ENCODE measurements around the gene CEP128. TPM values are rescaled to one million over a fixed set of nuclear protein-coding genes. Genes with fewer than 3 reads are reported as not detected.

The CEP128 gene
- total RNA-seq, 1 donor from 2014 or later, result 26.9 TPM

DNA sequence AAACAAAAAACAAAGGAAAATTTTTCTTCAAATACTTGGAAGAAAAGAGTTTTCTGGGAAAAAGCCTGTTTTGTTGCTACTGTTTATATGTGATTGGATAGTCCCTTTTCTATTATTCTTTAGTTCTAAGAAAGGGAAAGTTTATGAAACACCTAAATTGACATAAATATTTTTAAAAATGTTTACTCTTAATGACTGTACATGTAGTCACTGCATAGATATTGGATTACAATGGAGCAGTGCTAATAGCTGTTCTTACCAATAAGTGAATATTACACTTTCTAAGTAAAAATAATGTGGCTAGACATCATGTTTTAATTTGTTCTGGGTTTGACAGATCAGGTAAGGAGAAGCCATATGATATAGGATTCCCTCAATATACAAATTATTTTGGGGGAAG lies 377.5 kb downstream of the CEP128 start:
- intact Hi-C loops (cut with micrococcal nuclease), result no loop called here

DNA sequence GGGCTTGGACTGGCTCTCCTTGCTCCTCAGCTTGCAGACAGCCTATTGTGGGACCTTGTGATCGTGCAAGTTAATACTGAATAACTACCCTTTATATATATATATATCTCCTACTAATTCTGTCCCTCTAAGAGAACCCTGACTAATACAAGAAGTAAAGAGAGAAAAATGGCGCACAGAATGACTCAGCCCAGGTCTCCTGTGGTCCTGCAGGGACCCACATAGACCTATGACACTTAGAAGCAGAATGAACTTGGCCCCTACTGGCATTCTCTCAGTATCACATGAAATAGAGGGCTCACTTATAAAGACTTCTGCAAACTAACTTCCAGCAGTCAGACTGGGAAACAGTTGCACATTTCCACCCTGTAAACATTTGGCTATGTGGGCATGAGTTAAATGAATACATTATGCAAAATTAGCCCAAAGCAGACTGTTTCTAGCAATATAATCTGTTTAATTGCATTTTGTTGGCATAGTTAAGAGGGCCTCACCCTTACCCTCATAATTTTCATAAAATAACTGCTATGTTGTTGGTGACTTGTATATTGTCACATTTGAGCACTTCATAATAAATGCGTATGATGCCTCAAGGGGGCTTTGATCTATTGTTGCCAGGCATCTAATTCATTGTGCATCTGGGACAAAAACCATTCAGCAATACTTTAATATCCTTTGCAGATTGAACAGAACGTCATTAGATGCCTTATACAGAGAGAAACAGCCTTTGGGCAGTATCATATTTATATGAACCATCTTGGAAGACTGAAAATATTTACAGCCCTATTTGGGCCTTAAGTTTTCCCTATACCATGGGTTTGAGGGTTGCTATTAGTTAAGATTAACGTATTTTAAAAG lies 380.5 kb downstream of the CEP128 start:
- intact Hi-C loops (cut with micrococcal nuclease), result no loop called here

DNA sequence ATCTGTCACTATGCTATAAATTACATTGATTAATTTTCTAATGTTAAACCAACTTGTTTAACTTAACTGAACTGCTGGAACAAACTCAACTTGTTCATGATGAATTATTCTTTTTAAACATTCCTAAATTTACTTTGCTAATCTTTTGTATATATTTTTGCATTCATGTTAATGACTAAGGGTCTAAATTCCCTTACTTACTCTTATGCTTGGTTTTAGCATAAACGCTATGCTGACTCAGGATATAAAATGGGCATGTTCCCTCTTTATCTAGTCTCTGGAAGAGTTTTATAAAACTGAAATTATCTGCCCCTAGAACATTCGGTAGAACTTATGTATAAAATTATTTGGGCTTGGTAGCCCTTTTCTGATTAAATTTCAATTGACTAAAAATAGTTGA lies 387.4 kb downstream of the CEP128 start:
- intact Hi-C loops (cut with micrococcal nuclease), result no loop called here

DNA sequence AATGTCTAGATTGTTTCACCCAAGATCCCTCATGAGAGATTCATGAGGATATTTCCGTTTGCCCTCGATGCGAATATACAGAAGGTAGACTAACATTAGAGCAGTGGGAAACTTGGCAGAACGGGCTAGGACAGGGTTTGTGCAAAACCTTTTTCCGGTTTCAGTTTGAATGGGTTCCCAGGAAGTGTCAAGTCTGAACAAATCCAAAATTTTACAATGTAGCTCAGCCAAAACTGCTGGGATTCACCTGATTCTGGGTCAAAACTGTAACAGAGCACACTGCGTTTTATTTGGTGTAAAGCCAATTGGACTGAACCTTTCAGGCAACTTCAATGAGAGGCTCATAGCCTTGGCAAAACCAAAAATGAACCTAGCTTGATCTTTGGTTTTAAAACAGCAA lies 392.4 kb downstream of the CEP128 start:
- intact Hi-C loops (cut with micrococcal nuclease), result no loop called here

DNA sequence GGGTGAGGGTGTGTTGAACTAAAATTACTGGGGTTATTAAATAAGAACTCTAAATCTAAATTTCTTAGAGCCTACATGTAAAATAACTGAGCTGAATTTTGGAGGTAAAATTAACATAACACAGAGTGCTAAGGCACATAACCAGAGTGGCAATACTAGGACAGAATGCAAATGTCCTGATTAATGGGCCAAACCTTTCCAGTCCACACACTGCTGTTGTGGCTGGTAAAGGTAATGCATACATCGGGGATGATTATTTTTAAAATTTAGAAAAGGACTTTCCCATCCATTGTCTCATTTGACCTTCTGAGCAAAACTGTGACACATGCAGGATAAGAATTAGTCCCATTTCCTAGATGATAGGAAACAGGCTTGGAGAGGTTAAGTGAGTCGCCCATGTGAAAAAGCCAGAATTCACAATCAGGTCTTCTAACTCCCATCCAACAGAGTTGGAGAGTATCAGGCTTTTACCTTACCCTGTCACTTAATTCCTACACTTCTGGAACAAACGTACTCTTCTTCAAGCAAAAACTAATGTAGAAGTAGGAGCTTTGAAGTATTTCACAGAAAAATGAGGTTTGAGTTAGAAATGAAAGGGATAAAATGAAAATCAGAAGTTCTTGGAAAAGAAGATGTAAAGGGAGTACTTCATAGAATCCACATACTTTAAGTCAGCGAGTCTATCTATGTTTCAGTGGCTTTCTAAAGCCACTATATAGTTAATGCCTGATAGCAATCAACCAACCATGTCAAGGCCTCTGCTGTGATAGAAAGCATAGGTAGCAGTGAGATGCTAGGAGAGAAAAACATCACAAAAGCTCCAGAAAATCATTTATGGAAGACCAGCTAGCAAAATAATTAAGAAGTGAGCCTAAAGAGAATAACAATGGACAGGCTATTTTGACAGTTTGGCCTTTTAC lies 395.3 kb downstream of the CEP128 start:
- intact Hi-C loops (cut with micrococcal nuclease), result no loop called here

DNA sequence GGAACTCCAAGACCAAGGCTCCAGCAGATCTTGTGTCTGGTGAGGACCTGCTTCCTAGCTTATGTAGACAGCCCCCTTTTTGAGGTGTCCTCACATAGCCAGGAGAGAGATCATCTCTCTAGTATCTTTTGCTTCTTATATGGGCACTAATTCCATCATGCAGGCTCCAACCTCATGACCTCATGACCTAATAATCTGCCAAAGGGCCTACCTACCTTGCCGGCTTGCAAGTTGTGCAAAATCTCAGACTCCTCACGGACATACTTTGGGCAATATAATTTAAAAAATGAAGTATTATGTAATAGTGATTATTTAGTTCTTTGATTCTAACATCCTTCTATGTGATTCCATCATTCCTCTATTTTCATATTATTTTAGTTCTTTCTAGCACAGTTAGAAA lies 397.2 kb downstream of the CEP128 start:
- intact Hi-C loops (cut with micrococcal nuclease), result no loop called here

DNA sequence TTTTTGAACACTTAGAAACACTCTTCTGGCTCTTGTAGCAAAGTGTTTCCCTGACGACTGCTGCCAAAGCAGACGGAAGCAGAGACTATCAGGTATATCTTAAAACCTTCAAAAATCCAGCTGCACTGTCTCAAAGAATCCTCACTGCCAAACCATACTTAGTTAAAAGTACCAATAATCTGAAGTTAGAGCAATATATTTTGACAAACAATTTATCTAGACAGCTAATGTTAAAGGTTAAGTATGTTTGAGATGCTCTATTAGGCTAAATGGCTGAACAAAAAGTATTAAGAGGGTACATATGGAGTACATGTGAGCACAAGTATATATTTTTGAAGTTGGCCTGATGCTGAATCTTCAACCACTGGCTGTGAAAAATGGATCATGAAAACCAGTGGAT lies 398.3 kb downstream of the CEP128 start:
- intact Hi-C loops (cut with micrococcal nuclease), result no loop called here

DNA sequence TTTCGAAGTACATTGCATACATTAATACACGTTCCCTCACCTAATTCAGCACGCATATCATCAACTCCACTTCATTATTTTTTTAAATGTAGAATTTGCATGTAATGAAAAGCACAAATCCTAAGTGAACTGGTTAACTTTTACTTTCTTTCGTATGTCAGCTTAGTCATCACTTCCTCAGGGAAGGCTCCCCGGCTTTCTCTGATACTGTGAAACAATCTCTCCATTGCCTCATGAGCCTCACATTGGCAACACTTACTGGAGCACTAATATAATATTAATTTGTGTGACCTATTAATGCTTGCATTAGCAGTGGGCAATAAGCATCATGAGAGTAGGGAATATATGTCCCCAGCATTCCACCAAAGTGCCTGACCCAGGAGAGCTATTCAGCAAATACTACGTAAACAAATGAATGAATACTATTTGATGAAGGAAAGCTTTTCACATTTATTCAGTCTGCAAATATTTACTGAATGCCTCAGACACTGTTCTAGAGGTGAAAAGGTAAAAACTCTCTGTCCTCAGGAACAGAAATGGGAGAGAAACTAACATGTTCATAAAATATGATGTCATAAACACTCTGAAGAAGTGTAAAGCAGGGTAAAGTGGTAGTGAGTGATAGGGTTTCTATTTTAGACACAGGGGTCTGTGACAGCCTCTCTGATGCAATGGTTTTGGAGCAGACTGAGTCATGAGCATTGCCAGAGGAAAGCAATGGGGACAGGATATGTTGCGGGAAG lies 402.7 kb downstream of the CEP128 start:
- intact Hi-C loops (cut with micrococcal nuclease), result no loop called here

DNA sequence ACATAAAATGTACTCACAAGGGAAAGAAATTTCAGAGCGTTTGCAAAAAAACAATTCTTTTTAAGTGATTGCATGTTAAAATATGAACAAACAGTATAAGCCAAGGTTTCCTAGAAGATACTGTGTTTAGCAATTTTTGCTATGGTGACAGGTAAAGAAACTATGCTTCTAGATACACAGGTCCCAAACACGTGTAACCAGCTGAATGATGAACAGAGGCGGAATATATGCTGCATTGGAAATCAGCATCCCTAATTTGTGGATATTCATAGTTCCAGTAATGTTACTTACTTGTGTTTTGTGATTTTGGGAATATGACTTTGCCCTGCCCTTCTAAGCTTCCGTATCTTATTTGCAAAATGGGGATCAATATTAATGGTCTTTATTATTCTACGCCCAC lies 403.9 kb downstream of the CEP128 start:
- intact Hi-C loops (cut with micrococcal nuclease), result no loop called here

DNA sequence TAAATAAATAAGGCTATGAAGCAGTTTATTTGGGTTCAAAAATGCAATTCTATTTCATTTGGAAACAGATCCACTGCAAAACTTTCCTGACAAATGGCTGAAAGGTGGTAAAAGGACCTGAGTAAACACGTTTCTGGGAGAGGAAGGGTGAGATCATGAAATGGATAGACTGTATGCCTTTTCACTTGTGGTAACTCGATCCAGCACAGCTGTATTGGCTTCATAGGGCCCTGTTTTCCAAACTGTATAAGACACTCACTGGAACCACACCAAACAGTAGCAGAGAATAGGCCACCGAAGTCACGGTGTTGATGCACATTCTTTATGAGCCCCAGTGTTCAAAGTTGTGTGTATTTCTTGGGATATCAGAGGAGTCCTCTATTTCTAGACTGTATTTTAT lies 405.1 kb downstream of the CEP128 start:
- intact Hi-C loops (cut with micrococcal nuclease), result no loop called here

DNA sequence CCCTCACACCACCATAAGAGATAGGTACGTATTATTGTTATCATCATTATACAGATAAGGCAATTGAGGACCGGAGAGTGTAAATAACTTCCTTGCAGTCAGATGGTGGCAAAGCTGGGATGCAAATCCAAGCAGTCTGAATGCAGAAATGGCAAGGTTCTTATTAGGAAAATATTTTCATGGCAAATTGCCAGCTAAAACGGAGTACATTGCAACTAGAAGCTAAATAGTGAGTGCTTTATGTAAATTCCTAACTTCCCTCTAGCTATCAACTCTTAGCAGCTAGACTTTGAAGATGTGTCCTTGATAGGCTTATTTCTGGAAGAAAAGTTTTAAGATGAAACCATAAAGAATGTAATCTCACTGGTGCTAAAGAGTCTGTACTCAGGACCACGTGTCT lies 406.4 kb downstream of the CEP128 start:
- intact Hi-C loops (cut with micrococcal nuclease), result no loop called here

DNA sequence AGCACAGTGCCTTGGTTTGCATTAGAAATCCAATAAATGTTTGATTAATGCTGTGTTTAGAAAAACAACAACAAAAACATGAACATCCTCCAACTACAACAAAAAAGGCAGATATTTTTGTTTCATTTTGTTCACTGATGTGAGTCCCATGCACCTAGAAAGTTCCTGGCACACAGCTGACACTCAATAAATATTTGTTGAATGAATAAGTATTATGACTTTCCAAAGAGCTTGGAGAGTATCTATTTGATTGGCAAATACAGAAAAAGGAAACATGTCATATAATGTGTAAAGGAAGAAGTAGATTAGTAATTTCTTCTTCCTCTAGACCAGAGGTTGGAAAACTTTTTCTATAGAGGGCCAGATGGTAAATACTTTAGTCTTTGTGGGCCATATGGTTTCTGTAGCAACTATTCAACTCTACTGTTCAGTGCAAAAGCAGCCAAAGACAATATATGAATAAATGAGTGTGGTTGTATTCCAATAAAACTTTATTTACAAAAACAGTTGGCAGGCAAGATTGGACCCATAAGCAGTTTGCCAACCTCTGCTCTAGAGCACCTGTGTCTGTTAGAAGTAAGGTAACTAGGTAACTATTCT lies 417.9 kb downstream of the CEP128 start:
- intact Hi-C loops (cut with micrococcal nuclease), result no loop called here

DNA sequence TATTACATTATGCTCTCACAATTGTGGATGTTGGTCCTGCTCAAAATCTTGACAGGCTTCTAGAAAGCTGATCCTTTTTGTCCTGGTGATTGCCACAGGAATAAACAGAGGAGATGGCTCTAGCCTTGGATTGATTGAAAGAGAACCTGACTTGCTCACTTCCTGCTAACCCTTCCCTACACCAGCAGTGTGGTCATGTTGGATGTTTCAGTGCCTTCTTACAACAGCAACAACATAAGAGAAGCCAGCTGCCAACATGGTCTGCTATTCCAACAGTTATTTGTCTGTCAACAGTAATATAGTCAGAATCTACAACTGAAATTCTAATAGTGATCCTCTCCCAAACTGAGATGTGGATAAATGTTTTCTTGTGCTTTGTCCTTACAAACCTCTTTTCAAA lies 418.6 kb downstream of the CEP128 start:
- intact Hi-C loops (cut with micrococcal nuclease), result no loop called here

DNA sequence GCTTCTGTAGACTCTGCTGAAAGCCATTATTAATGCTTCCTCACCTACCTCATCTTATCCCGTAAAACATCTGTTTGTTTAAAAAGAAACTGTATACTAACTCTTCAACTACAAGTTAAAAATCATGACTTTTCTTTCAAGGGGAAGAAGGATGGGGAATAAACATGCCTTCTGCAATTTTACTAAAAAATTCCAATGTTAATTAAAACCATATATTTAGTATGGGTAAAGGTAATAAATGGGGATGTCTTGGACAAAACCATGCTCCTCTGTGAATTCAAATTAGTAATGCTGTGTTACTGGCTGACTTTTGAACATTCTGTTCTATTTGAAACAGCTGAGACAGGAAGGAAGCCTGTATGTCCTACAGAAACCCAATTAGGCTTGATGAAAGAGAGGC lies 419.1 kb downstream of the CEP128 start:
- intact Hi-C loops (cut with micrococcal nuclease), result no loop called here

DNA sequence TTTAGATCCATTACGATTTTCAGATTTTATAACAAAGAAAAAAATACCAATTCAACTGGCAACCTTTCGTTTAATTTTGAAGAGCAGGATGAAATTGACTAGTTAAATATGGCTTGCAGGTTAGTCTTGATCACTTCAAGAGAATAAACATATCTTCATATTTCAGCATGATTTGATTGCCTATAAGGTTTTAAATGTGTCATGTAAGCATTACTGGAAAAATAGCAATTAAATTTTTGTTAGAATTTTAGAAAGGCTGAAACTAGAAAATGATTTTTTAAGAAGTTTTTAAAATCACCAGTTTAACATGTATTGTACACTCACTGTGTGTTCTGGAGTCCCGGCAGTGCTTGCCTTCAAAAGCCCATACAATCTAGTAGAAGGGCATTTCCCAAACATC lies 420.1 kb downstream of the CEP128 start:
- intact Hi-C loops (cut with micrococcal nuclease), result no loop called here

DNA sequence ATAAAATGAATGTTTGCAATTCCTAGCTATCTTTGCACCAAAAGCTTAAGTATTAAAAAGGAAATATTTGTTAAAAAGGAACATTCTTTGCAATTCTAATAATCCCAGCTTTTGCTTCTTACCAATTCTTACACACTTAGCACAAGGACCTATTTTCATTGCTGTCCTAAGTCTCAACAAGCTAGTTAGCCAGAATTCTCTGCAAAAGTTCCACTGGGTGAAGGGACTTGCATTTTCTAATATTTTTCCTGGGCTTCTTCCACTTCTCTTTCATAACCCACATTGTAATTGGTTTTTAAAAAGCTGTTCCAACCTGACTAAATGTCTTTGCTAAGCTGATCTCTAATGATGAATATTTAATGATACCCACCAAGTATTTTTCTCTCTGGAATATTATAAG lies 422.5 kb downstream of the CEP128 start:
- intact Hi-C loops (cut with micrococcal nuclease), result no loop called here

DNA sequence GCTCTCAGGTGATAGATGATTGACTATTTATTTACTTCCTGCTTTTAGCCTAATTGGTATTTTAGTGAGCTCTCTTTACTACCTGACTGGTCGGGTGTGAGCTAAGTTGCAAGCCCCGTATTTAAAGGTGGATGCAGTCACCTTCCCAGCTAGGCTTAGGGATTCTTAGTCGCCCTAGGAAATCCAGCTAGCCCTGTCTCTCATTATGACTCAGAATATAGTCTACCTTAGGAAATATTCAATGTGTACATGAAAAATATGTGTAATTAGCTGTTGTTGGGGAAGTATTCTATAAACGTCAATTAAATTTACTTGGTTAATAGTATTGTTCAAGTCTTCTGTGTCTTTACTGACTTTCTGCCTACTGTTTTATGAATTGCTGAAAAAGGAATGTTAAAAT lies 423.4 kb downstream of the CEP128 start:
- intact Hi-C loops (cut with micrococcal nuclease), result no loop called here

DNA sequence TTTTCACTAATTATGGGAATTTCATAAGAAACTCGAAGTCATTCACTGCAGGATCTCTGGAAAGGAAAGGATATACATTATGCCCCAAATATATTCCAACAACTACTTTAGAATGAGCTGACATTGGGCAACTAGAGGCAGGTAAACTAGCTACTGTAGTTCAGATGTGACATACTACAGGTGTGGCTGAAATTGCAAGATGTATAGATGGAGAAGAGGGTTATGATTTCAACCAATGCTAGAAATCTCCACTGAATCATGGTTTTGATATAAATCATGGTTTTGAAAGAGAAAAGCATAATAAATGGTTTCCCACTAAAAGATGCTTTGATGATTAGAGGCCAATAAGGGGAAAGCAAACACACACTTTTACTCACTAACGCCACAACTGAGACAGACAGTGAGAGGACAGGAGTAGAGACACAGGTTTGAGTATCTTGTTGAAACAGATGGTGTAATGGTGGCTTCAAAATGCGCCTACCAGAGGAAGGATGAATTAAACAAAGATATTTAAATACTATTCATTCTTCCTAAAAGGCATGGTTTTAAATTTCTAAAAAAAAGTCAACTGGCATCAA lies 434.2 kb downstream of the CEP128 start:
- intact Hi-C loops (cut with micrococcal nuclease), result no loop called here

DNA sequence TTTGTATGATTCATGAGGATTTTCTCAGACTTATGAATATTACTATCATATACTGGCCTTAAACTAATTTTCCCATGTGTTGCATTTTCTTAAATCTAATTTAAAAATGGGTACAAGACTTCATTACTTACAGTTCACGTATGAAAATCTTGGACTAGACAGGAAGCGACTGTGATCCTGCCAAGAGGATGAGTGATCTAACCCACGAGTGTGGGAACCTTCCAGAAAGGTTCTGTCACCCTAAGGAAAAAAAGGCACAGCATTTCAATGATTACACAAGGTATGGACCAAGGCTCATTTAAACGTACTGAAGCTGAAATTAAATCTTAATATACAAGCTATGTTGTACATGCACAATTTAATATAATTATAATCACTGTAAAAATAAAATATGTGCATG lies 436.8 kb downstream of the CEP128 start:
- intact Hi-C loops (cut with micrococcal nuclease), result no loop called here

DNA sequence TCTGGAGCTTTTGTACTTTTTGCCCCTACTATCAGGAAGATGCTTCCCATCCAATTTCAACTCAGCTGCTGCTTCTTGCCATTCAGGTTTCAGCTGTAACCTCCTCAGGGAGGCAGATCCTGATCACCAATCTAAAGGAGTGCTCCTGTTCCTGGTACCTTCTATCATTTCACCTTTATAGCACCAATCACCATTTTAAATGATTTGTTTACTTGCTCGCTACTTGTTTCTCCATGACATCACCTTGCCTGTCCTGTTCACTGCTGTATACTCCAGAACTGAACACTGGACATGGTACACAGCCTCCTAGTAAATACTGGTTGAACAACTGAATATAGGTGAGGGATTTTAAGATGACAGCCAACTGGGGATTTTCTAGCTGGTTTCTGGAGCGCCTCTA lies 443.0 kb downstream of the CEP128 start:
- intact Hi-C loops (cut with micrococcal nuclease), result no loop called here

DNA sequence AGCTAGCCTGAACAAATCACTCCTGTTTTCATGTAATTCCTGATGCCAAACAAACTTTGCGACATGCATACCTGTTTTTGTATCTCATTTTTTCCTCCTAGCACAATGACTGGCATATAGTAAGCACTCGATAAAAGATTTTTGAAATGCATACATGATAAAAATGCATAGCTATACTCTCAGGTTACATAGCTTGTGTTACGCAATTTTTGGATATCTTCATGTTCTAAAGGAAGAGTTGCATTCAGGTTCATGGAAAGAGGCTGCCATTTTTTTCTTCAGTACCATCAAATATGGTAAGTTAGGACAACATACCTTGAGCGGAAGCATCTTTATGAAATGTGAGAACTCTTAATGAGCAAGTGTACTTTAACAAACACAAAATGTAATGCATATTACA lies 445.4 kb downstream of the CEP128 start:
- intact Hi-C loops (cut with micrococcal nuclease), result no loop called here

All from T-helper 1 cell treated with Interleukin-12 subunit alpha and Interleukin-12 subunit beta and Interleukin-4 antibody, amounts not matched to agents 30 ng/mL and 1 ng/mL, for 36 hours (primary cell).